IMR-90 (cell line): Measurements from ENCODE around the gene ARHGEF10L. TPM values are rescaled to one million over a fixed set of nuclear protein-coding genes. Genes with fewer than 3 reads are reported as not detected.

Experiments used
- ATAC-seq: fragments of 200-7000 bp; cut with Tn5 transposase; 2 replicates; pipeline ENCODE4 v1.9.1; 2020; ENCODE audit warnings: low read depth, mild to moderate bottlenecking, moderate library complexity
- BruUV-seq: library from RNA; stranded (reverse); fragments of 400-500 nt; replicated peaks from 2 replicates; lab custom pipeline; 2021; lab: Mats Ljungman, UMichigan
- CTCF ChIA-PET: fragments of 300-600 bp; formaldehyde crosslinking; extraction: SDS; loops from one replicate; lab custom pipeline; 2021; ENCODE audit warnings: antibody characterized with exemption; lab: Yijun Ruan, JAX
- POLR2A ChIA-PET: fragments of 300-600 bp; sonication (Branson Sonifier 250); formaldehyde crosslinking; loops from one replicate; lab custom pipeline; 2022; ENCODE audit warnings: antibody characterized with exemption; ENCODE audit not compliant: unreplicated experiment; lab: Charles Lee
- DNase-seq: peaks from one replicate; pipeline ENCODE4 v3.0.0; 2013
- H2AFZ ChIP-seq: replicated peaks from 2 replicates; pipeline ENCODE3; 2013; ENCODE audit warnings: low read length, mild to moderate bottlenecking; ENCODE audit not compliant: poor library complexity
- H2AK5ac ChIP-seq: 2 replicates; pipeline ENCODE4 v1.6.1; 2013; ENCODE audit warnings: low read depth, low read length, inconsistent platforms
- H2AK9ac ChIP-seq: replicated peaks from 2 replicates; pipeline ENCODE3; 2013; ENCODE audit warnings: mild to moderate bottlenecking, low read depth, low read length, moderate library complexity; ENCODE audit not compliant: poor library complexity
- H2BK120ac ChIP-seq: 2 replicates; pipeline ENCODE4 v1.6.1; 2013; ENCODE audit warnings: low read depth, low read length, inconsistent platforms
- H2BK15ac ChIP-seq: 3 replicates; pipeline ENCODE4 v1.6.1; 2013; ENCODE audit warnings: low read depth, low read length, inconsistent platforms
- H2BK20ac ChIP-seq: 2 replicates; pipeline ENCODE4 v1.6.1; 2013; ENCODE audit warnings: low read depth, mild to moderate bottlenecking, inconsistent platforms, low read length, moderate library complexity
- H2BK5ac ChIP-seq: 2 replicates; pipeline ENCODE4 v1.6.1; 2013; ENCODE audit warnings: mild to moderate bottlenecking, low read depth, low read length, inconsistent platforms; ENCODE audit not compliant: poor library complexity, severe bottlenecking
- H3K14ac ChIP-seq: replicated peaks from 2 replicates; pipeline ENCODE4 v1.6.1; 2013; ENCODE audit warnings: low read depth, low read length, inconsistent platforms
- H3K18ac ChIP-seq: 2 replicates; pipeline ENCODE4 v1.6.1; 2013; ENCODE audit warnings: low read depth, low read length, control low read depth
- H3K23ac ChIP-seq: 2 replicates; pipeline ENCODE4 v1.6.1; 2013; ENCODE audit warnings: low read depth, low read length, inconsistent platforms
- H3K27ac ChIP-seq: 2 replicates; pipeline ENCODE4 v1.5.1; 2013; ENCODE audit warnings: mild to moderate bottlenecking, control low read depth, low read length; ENCODE audit not compliant: insufficient read depth
- H3K27me3 ChIP-seq: 2 replicates; pipeline ENCODE4 v1.6.1; 2013; ENCODE audit warnings: low read length; ENCODE audit not compliant: control insufficient read depth, insufficient read depth
- H3K36me3 ChIP-seq: 2 replicates; pipeline ENCODE4 v1.6.1; 2013; ENCODE audit warnings: low read length, mixed read lengths; ENCODE audit not compliant: control insufficient read depth, insufficient read depth
- H3K4ac ChIP-seq: 2 replicates; pipeline ENCODE4 v1.6.1; 2013; ENCODE audit warnings: low read depth, low read length, inconsistent platforms
- H3K4me1 ChIP-seq: 2 replicates; pipeline ENCODE4 v1.6.1; 2013; ENCODE audit warnings: low read length, mixed read lengths; ENCODE audit not compliant: control insufficient read depth, insufficient read depth
- H3K4me2 ChIP-seq: 2 replicates; pipeline ENCODE4 v1.6.1; 2013; ENCODE audit warnings: low read depth, mild to moderate bottlenecking, control low read depth, low read length, moderate library complexity
- H3K4me3 ChIP-seq: 2 replicates; pipeline ENCODE4 v1.5.1; 2013; ENCODE audit warnings: low read depth, mild to moderate bottlenecking, control low read depth, low read length, moderate library complexity; ENCODE audit not compliant: insufficient read depth
- H3K56ac ChIP-seq: 2 replicates; pipeline ENCODE4 v1.6.1; 2013; ENCODE audit warnings: low read length, inconsistent platforms; ENCODE audit not compliant: insufficient read depth; ENCODE audit errors: extremely low read depth
- H3K79me1 ChIP-seq, 2 experiments: 2 replicates each; pipeline ENCODE4 v1.6.1; 2013; ENCODE audit warnings: low read length in 2 of 2, inconsistent platforms in 1 of 2, low read depth in 1 of 2
- H3K9ac ChIP-seq: 2 replicates; pipeline ENCODE4 v1.6.1; 2013; ENCODE audit warnings: low read depth, low read length, control low read depth
- H3K9me1 ChIP-seq: 2 replicates; pipeline ENCODE4 v1.6.1; 2013; ENCODE audit warnings: low read length, inconsistent platforms; ENCODE audit not compliant: insufficient read depth
- H3K9me3 ChIP-seq: 2 replicates; pipeline ENCODE4 v1.6.1; 2013; ENCODE audit warnings: low read length; ENCODE audit not compliant: control insufficient read depth, insufficient read depth
- H4K20me1 ChIP-seq: 2 replicates; pipeline ENCODE4 v1.6.1; 2013; ENCODE audit warnings: low read length, inconsistent platforms; ENCODE audit not compliant: insufficient read depth
- H4K5ac ChIP-seq: 2 replicates; pipeline ENCODE4 v1.6.1; 2013; ENCODE audit warnings: mild to moderate bottlenecking, low read depth, low read length, control low read depth
- H4K8ac ChIP-seq, 2 experiments: 2 replicates each; pipeline ENCODE4 v1.6.1; 2013; ENCODE audit warnings: low read depth in 2 of 2, low read length in 2 of 2, control low read depth in 1 of 2, inconsistent platforms in 1 of 2
- H4K91ac ChIP-seq: 2 replicates; pipeline ENCODE4 v1.6.1; 2013; ENCODE audit warnings: low read depth, low read length, inconsistent platforms; ENCODE audit not compliant: insufficient read depth
- CHD1 ChIP-seq: IDR thresholded peaks from 2 replicates; pipeline ENCODE4 v1.6.1; 2012; ENCODE audit warnings: low read depth, low read length, improper control_type of control experiment
- MAFK ChIP-seq: IDR thresholded peaks from 2 replicates; pipeline ENCODE4 v1.6.1; 2012; ENCODE audit warnings: low read depth, low read length, improper control_type of control experiment
- RCOR1 ChIP-seq: IDR thresholded peaks from 2 replicates; pipeline ENCODE4 v1.6.1; 2012; ENCODE audit warnings: mild to moderate bottlenecking, low read length, improper control_type of control experiment; ENCODE audit not compliant: insufficient replicate concordance
- RFX5 ChIP-seq: IDR thresholded peaks from 2 replicates; pipeline ENCODE4 v1.8.0; 2012; ENCODE audit warnings: low read depth, mild to moderate bottlenecking, low read length, moderate library complexity
- WGBS, 2 experiments: methylation state at CpG; one replicate each; pipeline versions ENCODE4 v1.1.5 to v1.1.7; 2013; ENCODE audit warnings: missing lambda C conversion rate in 2 of 2; ENCODE audit not compliant: insufficient read length in 1 of 2; ENCODE audit errors: extremely low coverage in 2 of 2; 5-methylcytosine and 5-hydroxymethylcytosine counted together
- dilution Hi-C: fragments of 300-500 bp; cut with HindIII; formaldehyde crosslinking; loops from one replicate; pipeline ENCODE4 v1.14.3; 2018; ENCODE audit warnings: low sequenced_read_pairs; ENCODE audit not compliant: unreplicated experiment
- in situ Hi-C: fragments of 300-500 bp; cut with MboI; formaldehyde crosslinking; loops from 3 replicates; pipeline ENCODE4 v1.14.3; 2019; ENCODE audit warnings: low sequenced_read_pairs, inconsistent platforms, mixed read lengths
- intact Hi-C: fragments of 100-400 bp; cut with micrococcal nuclease; formaldehyde crosslinking; loops from 2 replicates; pipeline ENCODE4 v1.10.0; 2022
- polyA plus RNA-seq, 3 experiments: library from polyadenylated mRNA; depleted of rRNA; stranded (reverse); fragments of >200 nt; gene quantifications; 2 replicates each; pipeline ENCODE4 v1.2.3, GENCODE V29; 2012; ENCODE audit warnings: low replicate concordance in 1 of 3
- total RNA-seq: library from RNA; depleted of rRNA; stranded (reverse); fragments of >200 nt; gene quantifications from 2 replicates; pipeline ENCODE4 v1.2.3, GENCODE V29; 2012
- TF ChIP-seq, protein P1 (sequence below): conservative IDR thresholded peaks from 2 replicates; pipeline ENCODE4 v1.5.1; 2012; ENCODE audit warnings: mild to moderate bottlenecking, low read depth, low read length, improper control_type of control experiment
- TF ChIP-seq, protein P2 (sequence below): fragments of 150-350 bp; IDR thresholded peaks from 2 replicates; pipeline ENCODE4 v1.6.1; 2017; ENCODE audit warnings: mild to moderate bottlenecking, antibody characterized with exemption, low read length, low read depth

The ARHGEF10L gene
- total and polyA plus RNA-seq, 2 of the 4 experiments (the other 2 are of a cell fraction): 4.8 to 12.4 TPM

DNA sequence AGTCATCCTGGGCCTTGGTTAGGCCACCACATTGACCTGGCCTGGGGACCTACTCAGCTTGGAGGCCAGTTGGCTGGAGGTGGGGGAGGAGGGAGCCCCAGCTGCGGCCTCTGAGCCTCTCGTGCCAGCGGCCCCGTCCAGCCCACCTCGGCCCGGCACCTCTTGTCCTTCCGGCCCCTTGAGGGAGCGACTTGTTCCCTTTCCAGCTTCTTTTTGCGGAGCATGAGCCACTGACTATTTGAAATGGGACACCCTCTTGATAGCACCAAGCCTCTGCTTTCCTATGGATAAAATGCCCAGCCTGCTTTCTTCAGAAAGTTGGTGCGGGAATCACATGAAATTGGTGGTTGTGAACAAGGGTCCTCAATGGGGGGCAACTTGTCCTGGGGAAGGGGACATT lies 24.7 kb upstream of the ARHGEF10L start:
- Histone ChIP-seq H3K36me3 (no peaks in the 10 kb centered on the region), H3K9me3 (no peaks in the 10 kb centered on the region), H3K4me2 (no peak overlapping the region), H3K27me3 (peaks cover 28% of the 10 kb centered on the region), H4K5ac (no peak overlapping the region), H2AK9ac (no peak overlapping the region), H4K91ac (no peak overlapping the region), H2BK15ac (no peak overlapping the region), H2BK20ac (no peak overlapping the region), H3K14ac (no peak overlapping the region), H3K18ac (no peak overlapping the region), H3K9me1 (no peaks in the 10 kb centered on the region), H4K8ac (no peak overlapping the region), H3K9ac (no peak overlapping the region), H3K23ac (no peak overlapping the region), H3K4me1 (no peaks in the 10 kb centered on the region), H3K4ac (no peak overlapping the region), H2AFZ (no peak overlapping the region), H3K27ac (no peak overlapping the region), H2BK120ac (no peak overlapping the region), H3K4me3 (no peak overlapping the region), H4K20me1 (no peaks in the 10 kb centered on the region), H2BK5ac (no peak overlapping the region), H3K79me1 (no peaks in the 10 kb centered on the region), H2AK5ac (no peak overlapping the region), H3K56ac (no peak overlapping the region)
- WGBS, 2 experiments: 81% methylated on average over 7 of the region's 10 CpGs; no CpG with 5 or more reads in 1 of the 2 experiments
- POLR2A ChIA-PET: no interaction called here
- ATAC-seq (no peak), DNase-seq (no peak)
- dilution Hi-C loops: no loop called here
- CTCF ChIA-PET: interaction anchor here (0.7 kb wide), 1 partner anchor 72 kb away, joined by 3 read pairs; no protein-coding TSS in a partner anchor
- intact Hi-C loops: no loop called here
- in situ Hi-C loops: no loop called here
- BruUV-seq: no TSS peak
- TF ChIP-seq RCOR1 (no peak), CHD1 (no peak), RFX5 (no peak), MAFK (no peak)
- TF ChIP-seq, protein P1, sequence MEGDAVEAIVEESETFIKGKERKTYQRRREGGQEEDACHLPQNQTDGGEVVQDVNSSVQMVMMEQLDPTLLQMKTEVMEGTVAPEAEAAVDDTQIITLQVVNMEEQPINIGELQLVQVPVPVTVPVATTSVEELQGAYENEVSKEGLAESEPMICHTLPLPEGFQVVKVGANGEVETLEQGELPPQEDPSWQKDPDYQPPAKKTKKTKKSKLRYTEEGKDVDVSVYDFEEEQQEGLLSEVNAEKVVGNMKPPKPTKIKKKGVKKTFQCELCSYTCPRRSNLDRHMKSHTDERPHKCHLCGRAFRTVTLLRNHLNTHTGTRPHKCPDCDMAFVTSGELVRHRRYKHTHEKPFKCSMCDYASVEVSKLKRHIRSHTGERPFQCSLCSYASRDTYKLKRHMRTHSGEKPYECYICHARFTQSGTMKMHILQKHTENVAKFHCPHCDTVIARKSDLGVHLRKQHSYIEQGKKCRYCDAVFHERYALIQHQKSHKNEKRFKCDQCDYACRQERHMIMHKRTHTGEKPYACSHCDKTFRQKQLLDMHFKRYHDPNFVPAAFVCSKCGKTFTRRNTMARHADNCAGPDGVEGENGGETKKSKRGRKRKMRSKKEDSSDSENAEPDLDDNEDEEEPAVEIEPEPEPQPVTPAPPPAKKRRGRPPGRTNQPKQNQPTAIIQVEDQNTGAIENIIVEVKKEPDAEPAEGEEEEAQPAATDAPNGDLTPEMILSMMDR: no peak
- TF ChIP-seq, protein P2, sequence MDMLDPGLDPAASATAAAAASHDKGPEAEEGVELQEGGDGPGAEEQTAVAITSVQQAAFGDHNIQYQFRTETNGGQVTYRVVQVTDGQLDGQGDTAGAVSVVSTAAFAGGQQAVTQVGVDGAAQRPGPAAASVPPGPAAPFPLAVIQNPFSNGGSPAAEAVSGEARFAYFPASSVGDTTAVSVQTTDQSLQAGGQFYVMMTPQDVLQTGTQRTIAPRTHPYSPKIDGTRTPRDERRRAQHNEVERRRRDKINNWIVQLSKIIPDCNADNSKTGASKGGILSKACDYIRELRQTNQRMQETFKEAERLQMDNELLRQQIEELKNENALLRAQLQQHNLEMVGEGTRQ: no peak
